K562 (cell line): Measurements from ENCODE around the gene PCBP3. TPM values are rescaled to one million over a fixed set of nuclear protein-coding genes. Genes with fewer than 3 reads are reported as not detected.
A peak's percentile ranks its signal among the peaks of the same experiment; 100 is the strongest.

Experiments
- ATAC-seq: fragments of 200-7000 bp; cut with Tn5 transposase; 3 replicates; pipeline ENCODE4 v1.9.1; 2020; ENCODE audit warnings: moderate library complexity
- BruUV-seq: library from RNA; stranded (reverse); fragments of 400-500 nt; replicated peaks from 2 replicates; lab custom pipeline; 2021; lab: Mats Ljungman, UMichigan
- CTCF ChIA-PET: fragments of 300-600 bp; formaldehyde crosslinking; extraction: SDS; loops from one replicate; lab custom pipeline; 2021; ENCODE audit warnings: low intra/inter-chr PET ratio; lab: Yijun Ruan, JAX
- POLR2A ChIA-PET: fragments of 300-600, 350-650 bp; sonication (Branson Sonifier 250); formaldehyde crosslinking; extraction: SDS; loops from one replicate; lab custom pipeline; 2021; ENCODE audit warnings: antibody characterized with exemption, inconsistent platforms; lab: Yijun Ruan, JAX
- DNase-seq, 4 experiments: peaks; one replicate each; pipeline versions ENCODE4 v3.0.0 to v3.0.0-alpha.2; 2011 to 2018; ENCODE audit warnings: low spot score in 3 of 4, mixed read lengths in 3 of 4; ENCODE audit errors: extremely low read depth in 1 of 4
- FAIRE-seq: peaks from 2 replicates; lab custom pipeline; 2011; peaks lifted over from hg19 to GRCh38; lab: Jason Lieb, UNC
- H2AFZ ChIP-seq: 2 replicates; pipeline ENCODE4 v1.6.0; 2011; ENCODE audit warnings: low read depth, low read length, control low read depth, inconsistent platforms
- H3K27ac ChIP-seq: fragments of 200-600 bp; 3 replicates; pipeline ENCODE4 v1.8.0; 2011; ENCODE audit warnings: low read depth, mild to moderate bottlenecking, control low read depth, inconsistent platforms, low read length, moderate library complexity, mixed read lengths; ENCODE audit errors: extremely low read depth
- H3K27me3 ChIP-seq, 2 experiments: fragments of 300-600 bp in 1 of 2; 2 replicates in 1 of 2; 3 replicates in 1 of 2; pipeline versions ENCODE4 v1.6.0 to v1.8.0; 2011; ENCODE audit warnings: inconsistent platforms in 2 of 2, low read length in 2 of 2, mild to moderate bottlenecking in 1 of 2, mixed read lengths in 1 of 2, moderate library complexity in 1 of 2; ENCODE audit not compliant: control insufficient read depth in 2 of 2, insufficient read depth in 2 of 2
- H3K36me3 ChIP-seq: fragments of 300-600 bp; 3 replicates; pipeline ENCODE4 v1.8.0; 2011; ENCODE audit warnings: mild to moderate bottlenecking, low read length, inconsistent platforms; ENCODE audit not compliant: control insufficient read depth, insufficient read depth
- H3K4me1 ChIP-seq, 2 experiments: fragments of 200-600 bp in 1 of 2; replicated peaks in 1 of 2; 2 replicates in 1 of 2; 3 replicates in 1 of 2; pipeline versions ENCODE4 v1.5.1 to v1.8.0; 2011; ENCODE audit warnings: inconsistent platforms in 2 of 2, low read length in 2 of 2, mild to moderate bottlenecking in 1 of 2, mixed read lengths in 1 of 2, moderate library complexity in 1 of 2; ENCODE audit not compliant: control insufficient read depth in 2 of 2, insufficient read depth in 2 of 2
- H3K4me2 ChIP-seq: 2 replicates; pipeline ENCODE4 v1.6.1; 2011; ENCODE audit warnings: low read length, control low read depth, inconsistent platforms, mixed read lengths; ENCODE audit not compliant: insufficient read depth
- H3K4me3 ChIP-seq: fragments of 200-600 bp; sonication (generic), shearing (Covaris generic); 2 replicates; pipeline ENCODE4 v1.5.1; 2016; ENCODE audit warnings: control low read depth, inconsistent platforms
- H3K79me2 ChIP-seq: fragments of 200-600 bp; 3 replicates; pipeline ENCODE4 v1.8.0; 2011; ENCODE audit warnings: low read length, inconsistent platforms; ENCODE audit not compliant: control insufficient read depth, insufficient read depth
- H3K9ac ChIP-seq, 2 experiments: 2 replicates each; pipeline versions ENCODE4 v1.6.0 to v1.6.1; 2011; ENCODE audit warnings: low read depth in 2 of 2, low read length in 2 of 2, control low read depth in 1 of 2, inconsistent platforms in 1 of 2, mild to moderate bottlenecking in 1 of 2, mixed read lengths in 1 of 2; ENCODE audit not compliant: insufficient read depth in 1 of 2
- H3K9me1 ChIP-seq: one replicate; pipeline ENCODE4 v1.6.0; 2011; ENCODE audit warnings: inconsistent platforms, mild to moderate bottlenecking, low read length, moderate library complexity; ENCODE audit not compliant: control insufficient read depth, insufficient read depth
- H3K9me3 ChIP-seq: replicated peaks from 2 replicates; pipeline ENCODE4 v1.5.1; 2011; ENCODE audit warnings: low read depth, low read length, inconsistent platforms; ENCODE audit not compliant: control insufficient read depth, insufficient read depth
- H4K20me1 ChIP-seq: replicated peaks from 2 replicates; pipeline ENCODE4 v1.6.1; 2011; ENCODE audit warnings: low read length, inconsistent platforms, mixed read lengths; ENCODE audit not compliant: control insufficient read depth, insufficient read depth
- ARID2 ChIP-seq: fragments of 450-650 bp; IDR thresholded peaks from 2 replicates; pipeline ENCODE4 v1.6.1; 2017; ENCODE audit warnings: antibody characterized with exemption, mild to moderate bottlenecking
- ATF3 ChIP-seq, 2 experiments: fragments of 450-650 bp in 1 of 2; sonication (generic) in 1 of 2; formaldehyde crosslinking in 1 of 2; IDR thresholded peaks in 1 of 2; conservative IDR thresholded peaks in 1 of 2; 2 replicates each; pipeline versions ENCODE4 v1.6.1 to v1.8.1; 2016 to 2023; ENCODE audit warnings: mild to moderate bottlenecking in 2 of 2, moderate library complexity in 2 of 2, inconsistent platforms in 1 of 2, missing genetic modification reagents in 1 of 2
- FOSL1 ChIP-seq: fragments of 200-800 bp; sonication (Bioruptor generic); conservative IDR thresholded peaks from 2 replicates; pipeline ENCODE4 v1.6.1; 2016; ENCODE audit warnings: missing genetic modification characterization, missing compliant biosample characterization
- JUN ChIP-seq, 2 experiments: sonication (generic) in 1 of 2; formaldehyde crosslinking in 1 of 2; IDR thresholded peaks; 2 replicates each; pipeline versions ENCODE4 v1.6.1 to v1.8.0; 2012 to 2022; ENCODE audit warnings: borderline replicate concordance in 2 of 2, mild to moderate bottlenecking in 2 of 2, improper control_type of control experiment in 1 of 2, low read depth in 1 of 2, low read length in 1 of 2, missing genetic modification reagents in 1 of 2
- NRF1 ChIP-seq, 2 experiments: fragments of 450-650 bp; IDR thresholded peaks in 1 of 2; conservative IDR thresholded peaks in 1 of 2; 2 replicates each; pipeline ENCODE4 v1.6.1; 2014; ENCODE audit warnings: mild to moderate bottlenecking in 2 of 2
- POLR2AphosphoS5 ChIP-seq: IDR thresholded peaks from 2 replicates; pipeline ENCODE4 v1.6.1; 2011; ENCODE audit warnings: mild to moderate bottlenecking, low read depth, low read length, moderate library complexity; ENCODE audit not compliant: control insufficient read depth, insufficient read depth
- PPARD ChIP-seq: fragments of 250-450 bp; sonication (Bioruptor Pico); IDR thresholded peaks from 2 replicates; pipeline ENCODE4 v1.8.0; 2022; ENCODE audit warnings: inconsistent platforms, mild to moderate bottlenecking, moderate library complexity
- RAD21 ChIP-seq, 2 experiments: fragments of 250-450 bp in 1 of 2; fragments of 450-650 bp in 1 of 2; sonication (Bioruptor Pico) in 1 of 2; formaldehyde crosslinking in 1 of 2; IDR thresholded peaks in 1 of 2; conservative IDR thresholded peaks in 1 of 2; 2 replicates each; pipeline versions ENCODE4 v1.4.0 to v1.8.0; 2020 to 2022; ENCODE audit warnings: mild to moderate bottlenecking in 2 of 2, moderate library complexity in 1 of 2
- SMARCE1 ChIP-seq: fragments of 450-650 bp; IDR thresholded peaks from 2 replicates; pipeline ENCODE4 v1.7.1; 2016; ENCODE audit warnings: mild to moderate bottlenecking
- TCF7L2 ChIP-seq: fragments of 150-350 bp; IDR thresholded peaks from 2 replicates; pipeline ENCODE4 v1.6.1; 2016; ENCODE audit warnings: low read depth, mild to moderate bottlenecking, low read length, moderate library complexity
- ZNF76 ChIP-seq: fragments of 250-450 bp; sonication (Bioruptor Pico); IDR thresholded peaks from 2 replicates; pipeline ENCODE4 v1.4.0; 2020; ENCODE audit warnings: mild to moderate bottlenecking, moderate library complexity, borderline replicate concordance
- WGBS: fragments of 100-300 bp; shearing (Covaris generic); methylation state at CpG from one replicate; pipeline ENCODE4 v1.1.6; 2016; ENCODE audit warnings: low coverage, mixed read lengths; ENCODE audit not compliant: insufficient coverage; ENCODE audit errors: missing lambda C conversion rate; 5-methylcytosine and 5-hydroxymethylcytosine counted together
- in situ Hi-C: fragments of 300-500 bp; cut with MboI; formaldehyde crosslinking; loops from 4 replicates; pipeline ENCODE4 v1.15.0; 2018; ENCODE audit warnings: inconsistent platforms, mixed read lengths
- intact Hi-C: fragments of 100-400 bp; cut with micrococcal nuclease; formaldehyde crosslinking; loops from 2 replicates; pipeline ENCODE4 v1.14.2; 2022
- polyA plus RNA-seq, 8 experiments: library from polyadenylated mRNA; depleted of rRNA in 4 of 8; stranded (reverse) in 5 of 8; unstranded in 3 of 8; fragments of >200 nt; fragmentation: Nextera tagmentation in 2 of 8; fragmentation: Illumina TruSeq in 1 of 8; extraction: Ambion mirVana in 2 of 8; extraction: Trizol in 1 of 8; gene quantifications; 2 replicates each; pipeline versions ENCODE4 v1.2.1 to v1.2.3, GENCODE V29; 2011 to 2014; ENCODE audit warnings: inconsistent platforms in 1 of 8, missing spikeins in 1 of 8
- total RNA-seq, 7 experiments: library from RNA; depleted of rRNA in 6 of 7; stranded (reverse); fragments of >200 nt in 6 of 7; fragmentation: Illumina TruSeq in 2 of 7; extraction: Trizol in 2 of 7; gene quantifications; 2 replicates each; pipeline versions ENCODE4 v1.2.1 to v1.2.3, GENCODE V29; 2011 to 2021; ENCODE audit warnings: low replicate concordance in 1 of 7
- TF ChIP-seq, protein P1 (sequence below): sonication (generic); formaldehyde crosslinking; IDR thresholded peaks from 2 replicates; pipeline ENCODE4 v1.8.1; 2023; ENCODE audit warnings: mild to moderate bottlenecking, missing genetic modification reagents, moderate library complexity
- TF ChIP-seq, protein P2 (sequence below): sonication (generic); formaldehyde crosslinking; IDR thresholded peaks from 2 replicates; pipeline ENCODE4 v1.8.1; 2022; ENCODE audit warnings: missing genetic modification reagents

The PCBP3 gene
- total and polyA plus RNA-seq, 9 of the 15 experiments (the other 6 are each of a cell fraction or from before 2014, with no cell fraction given), result 0.18 TPM; not detected in 8

GRCh38 chr21:45874716-45875415 lies 231.3 kb downstream of the PCBP3 start:
- ATAC-seq (no peak), DNase-seq (peak in 1 of 4 experiments; percentile 15), FAIRE-seq (no peak)
- Histone ChIP-seq H3K9me1 (no peaks in the 10 kb centered on the region), H3K9ac (no peak overlapping the region), H3K36me3 (no peaks in the 10 kb centered on the region), H3K27ac (no peak overlapping the region), H3K79me2 (no peaks in the 10 kb centered on the region), H3K4me1 (peaks cover 0 to 3% of the 10 kb centered on the region in 2 experiments; a peak in 1 of 5 replicates), H3K4me2 (no peak overlapping the region), H3K27me3 (peaks cover 33 to 79% of the 10 kb centered on the region in 2 experiments), H3K4me3 (no peak overlapping the region), H3K9me3 (no peaks in the 10 kb centered on the region), H2AFZ (no peak overlapping the region), H4K20me1 (peaks cover 7% of the 10 kb centered on the region; the same call in 1 of the 2 replicates)
- ChIA-PET POLR2A (no interaction called here), CTCF (no interaction called here)
- BruUV-seq, result no TSS peak
- in situ Hi-C loops (no loop called here), intact Hi-C loops (no loop called here)
- WGBS, result under 1% methylated on average over 29 of the region's 33 CpGs
- TF ChIP-seq ATF3 (IDR thresholded peaks at IDR 0.05), result peak; percentile 47
- no peak for TF ChIP-seq ATF3 (CRISPR knock-in tag; conservative IDR thresholded peaks at IDR 0.05)
- no peak for TF ChIP-seq ARID2
- TF ChIP-seq JUN (IDR thresholded peaks at IDR 0.05; ENCODE audit: borderline replicate concordance, low read depth, low read length), result peak; percentile 33; the same call in 1 of the 2 replicates
- TF ChIP-seq JUN (CRISPR knock-in tag; IDR thresholded peaks at IDR 0.05; ENCODE audit: borderline replicate concordance), result no peak
- no peak for TF ChIP-seq PPARD (CRISPR knock-in tag)
- peak; percentile 95 for TF ChIP-seq FOSL1
- TF ChIP-seq NRF1 (conservative IDR thresholded peaks at IDR 0.05 in 1 of 2, IDR thresholded peaks at IDR 0.05 in 1 of 2), result 0 out of 4 replicates have a peak, but pooled peaks of 1 of the 2 experiments have one; percentile 30
- TF ChIP-seq, protein P1, sequence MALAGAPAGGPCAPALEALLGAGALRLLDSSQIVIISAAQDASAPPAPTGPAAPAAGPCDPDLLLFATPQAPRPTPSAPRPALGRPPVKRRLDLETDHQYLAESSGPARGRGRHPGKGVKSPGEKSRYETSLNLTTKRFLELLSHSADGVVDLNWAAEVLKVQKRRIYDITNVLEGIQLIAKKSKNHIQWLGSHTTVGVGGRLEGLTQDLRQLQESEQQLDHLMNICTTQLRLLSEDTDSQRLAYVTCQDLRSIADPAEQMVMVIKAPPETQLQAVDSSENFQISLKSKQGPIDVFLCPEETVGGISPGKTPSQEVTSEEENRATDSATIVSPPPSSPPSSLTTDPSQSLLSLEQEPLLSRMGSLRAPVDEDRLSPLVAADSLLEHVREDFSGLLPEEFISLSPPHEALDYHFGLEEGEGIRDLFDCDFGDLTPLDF, result no peak
- TF ChIP-seq, protein P2, sequence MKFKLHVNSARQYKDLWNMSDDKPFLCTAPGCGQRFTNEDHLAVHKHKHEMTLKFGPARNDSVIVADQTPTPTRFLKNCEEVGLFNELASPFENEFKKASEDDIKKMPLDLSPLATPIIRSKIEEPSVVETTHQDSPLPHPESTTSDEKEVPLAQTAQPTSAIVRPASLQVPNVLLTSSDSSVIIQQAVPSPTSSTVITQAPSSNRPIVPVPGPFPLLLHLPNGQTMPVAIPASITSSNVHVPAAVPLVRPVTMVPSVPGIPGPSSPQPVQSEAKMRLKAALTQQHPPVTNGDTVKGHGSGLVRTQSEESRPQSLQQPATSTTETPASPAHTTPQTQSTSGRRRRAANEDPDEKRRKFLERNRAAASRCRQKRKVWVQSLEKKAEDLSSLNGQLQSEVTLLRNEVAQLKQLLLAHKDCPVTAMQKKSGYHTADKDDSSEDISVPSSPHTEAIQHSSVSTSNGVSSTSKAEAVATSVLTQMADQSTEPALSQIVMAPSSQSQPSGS, result no peak
- TF ChIP-seq TCF7L2, result no peak
- no peak for TF ChIP-seq RAD21 (CRISPR knock-in tag; conservative IDR thresholded peaks at IDR 0.05 in 1 of 2, IDR thresholded peaks at IDR 0.05 in 1 of 2)
- TF ChIP-seq SMARCE1, result no peak
- no peak for TF ChIP-seq POLR2AphosphoS5
- TF ChIP-seq ZNF76 (CRISPR knock-in tag), result no peak
